Measurements from ENCODE around the gene ZNF365. TPM values are rescaled to one million over a fixed set of nuclear protein-coding genes. Genes with fewer than 3 reads are reported as not detected.

The ZNF365 gene
- total and polyA plus RNA-seq, 2 of the 8 experiments (the other 6 are each of a cell fraction or from before 2014, with no cell fraction given), result 0.41 to 0.43 TPM

- TF ChIP-seq CHD7 (IDR thresholded peaks at IDR 0.05; ENCODE audit: insufficient replicate concordance, low read length), result no peak
These were observed 46.3 kb upstream of the ZNF365 start (continued) for GRCh38 chr10:62327885-62328284.

All from H1 (cell line).